Measurements from ENCODE around the gene ELN.

Gene ELN

GRCh38 chr7:73995330-73995729 lies 32.6 kb upstream of the ELN start:
- TF ChIP-seq, protein P1, sequence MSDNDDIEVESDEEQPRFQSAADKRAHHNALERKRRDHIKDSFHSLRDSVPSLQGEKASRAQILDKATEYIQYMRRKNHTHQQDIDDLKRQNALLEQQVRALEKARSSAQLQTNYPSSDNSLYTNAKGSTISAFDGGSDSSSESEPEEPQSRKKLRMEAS (IDR thresholded peaks at IDR 0.05), result no peak
- TF ChIP-seq YY1 (IDR thresholded peaks at IDR 0.05; ENCODE audit: low read depth), result no peak

DNA sequence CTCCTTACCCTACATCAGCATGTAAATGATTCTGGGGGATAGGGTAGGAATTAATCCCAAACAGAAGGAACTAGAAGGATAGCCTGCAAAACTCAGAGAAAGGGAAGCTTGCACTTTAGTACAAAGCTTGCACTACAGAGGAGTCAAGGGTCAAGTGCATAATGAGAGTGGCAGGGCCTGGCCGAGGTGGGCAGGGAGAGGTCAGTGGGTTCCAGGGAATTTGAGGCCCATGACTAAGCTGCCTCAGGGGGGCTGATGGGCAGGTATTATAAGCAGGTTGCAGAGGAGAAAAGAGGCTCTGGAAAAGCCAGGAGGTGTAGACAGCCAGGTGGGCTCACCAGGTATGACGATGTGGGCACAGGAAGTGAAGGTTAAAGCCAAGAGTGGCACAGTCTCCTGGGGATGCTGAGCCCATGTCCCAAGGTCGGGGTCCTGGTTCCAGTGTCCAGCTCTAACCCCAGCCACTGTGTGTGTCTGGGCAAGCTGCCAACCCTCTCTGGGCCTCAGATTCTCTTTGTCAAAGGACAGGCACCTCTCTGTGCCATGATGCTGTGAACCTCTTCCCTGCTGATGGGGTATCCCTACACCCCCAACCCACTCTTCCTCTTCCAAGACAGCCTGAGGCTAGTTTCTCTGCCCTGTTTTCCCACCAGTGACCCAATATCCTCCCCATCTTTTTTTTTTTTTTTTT lies 32.0 kb upstream of the ELN start:
- TF ChIP-seq CEBPB (IDR thresholded peaks at IDR 0.05) (no peak), NFIC (IDR thresholded peaks at IDR 0.05) (no peak), ZBTB7A (IDR thresholded peaks at IDR 0.05; ENCODE audit: low read depth) (no peak), TAF1 (IDR thresholded peaks at IDR 0.05; ENCODE audit: low read depth) (no peak), TEAD4 (IDR thresholded peaks at IDR 0.05) (no peak), CREB1 (IDR thresholded peaks at IDR 0.05; ENCODE audit: low read depth) (no peak), YY1 (IDR thresholded peaks at IDR 0.05; ENCODE audit: low read depth) (no peak), RAD21 (IDR thresholded peaks at IDR 0.05; ENCODE audit: low read depth) (no peak), TCF12 (IDR thresholded peaks at IDR 0.05; ENCODE audit: low read depth) (no peak), FOXM1 (IDR thresholded peaks at IDR 0.05; ENCODE audit: borderline replicate concordance, low read depth) (no peak), EP300 (IDR thresholded peaks at IDR 0.05; ENCODE audit: borderline replicate concordance) (no peak), EGR1 (IDR thresholded peaks at IDR 0.05) (no peak)
- TF ChIP-seq, protein P2, sequence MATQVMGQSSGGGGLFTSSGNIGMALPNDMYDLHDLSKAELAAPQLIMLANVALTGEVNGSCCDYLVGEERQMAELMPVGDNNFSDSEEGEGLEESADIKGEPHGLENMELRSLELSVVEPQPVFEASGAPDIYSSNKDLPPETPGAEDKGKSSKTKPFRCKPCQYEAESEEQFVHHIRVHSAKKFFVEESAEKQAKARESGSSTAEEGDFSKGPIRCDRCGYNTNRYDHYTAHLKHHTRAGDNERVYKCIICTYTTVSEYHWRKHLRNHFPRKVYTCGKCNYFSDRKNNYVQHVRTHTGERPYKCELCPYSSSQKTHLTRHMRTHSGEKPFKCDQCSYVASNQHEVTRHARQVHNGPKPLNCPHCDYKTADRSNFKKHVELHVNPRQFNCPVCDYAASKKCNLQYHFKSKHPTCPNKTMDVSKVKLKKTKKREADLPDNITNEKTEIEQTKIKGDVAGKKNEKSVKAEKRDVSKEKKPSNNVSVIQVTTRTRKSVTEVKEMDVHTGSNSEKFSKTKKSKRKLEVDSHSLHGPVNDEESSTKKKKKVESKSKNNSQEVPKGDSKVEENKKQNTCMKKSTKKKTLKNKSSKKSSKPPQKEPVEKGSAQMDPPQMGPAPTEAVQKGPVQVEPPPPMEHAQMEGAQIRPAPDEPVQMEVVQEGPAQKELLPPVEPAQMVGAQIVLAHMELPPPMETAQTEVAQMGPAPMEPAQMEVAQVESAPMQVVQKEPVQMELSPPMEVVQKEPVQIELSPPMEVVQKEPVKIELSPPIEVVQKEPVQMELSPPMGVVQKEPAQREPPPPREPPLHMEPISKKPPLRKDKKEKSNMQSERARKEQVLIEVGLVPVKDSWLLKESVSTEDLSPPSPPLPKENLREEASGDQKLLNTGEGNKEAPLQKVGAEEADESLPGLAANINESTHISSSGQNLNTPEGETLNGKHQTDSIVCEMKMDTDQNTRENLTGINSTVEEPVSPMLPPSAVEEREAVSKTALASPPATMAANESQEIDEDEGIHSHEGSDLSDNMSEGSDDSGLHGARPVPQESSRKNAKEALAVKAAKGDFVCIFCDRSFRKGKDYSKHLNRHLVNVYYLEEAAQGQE (IDR thresholded peaks at IDR 0.05; ENCODE audit: low read depth), result no peak
- TF ChIP-seq, protein P1 (IDR thresholded peaks at IDR 0.05), result no peak
- TF ChIP-seq, protein P3, sequence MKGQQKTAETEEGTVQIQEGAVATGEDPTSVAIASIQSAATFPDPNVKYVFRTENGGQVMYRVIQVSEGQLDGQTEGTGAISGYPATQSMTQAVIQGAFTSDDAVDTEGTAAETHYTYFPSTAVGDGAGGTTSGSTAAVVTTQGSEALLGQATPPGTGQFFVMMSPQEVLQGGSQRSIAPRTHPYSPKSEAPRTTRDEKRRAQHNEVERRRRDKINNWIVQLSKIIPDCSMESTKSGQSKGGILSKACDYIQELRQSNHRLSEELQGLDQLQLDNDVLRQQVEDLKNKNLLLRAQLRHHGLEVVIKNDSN (IDR thresholded peaks at IDR 0.05), result no peak

DNA sequence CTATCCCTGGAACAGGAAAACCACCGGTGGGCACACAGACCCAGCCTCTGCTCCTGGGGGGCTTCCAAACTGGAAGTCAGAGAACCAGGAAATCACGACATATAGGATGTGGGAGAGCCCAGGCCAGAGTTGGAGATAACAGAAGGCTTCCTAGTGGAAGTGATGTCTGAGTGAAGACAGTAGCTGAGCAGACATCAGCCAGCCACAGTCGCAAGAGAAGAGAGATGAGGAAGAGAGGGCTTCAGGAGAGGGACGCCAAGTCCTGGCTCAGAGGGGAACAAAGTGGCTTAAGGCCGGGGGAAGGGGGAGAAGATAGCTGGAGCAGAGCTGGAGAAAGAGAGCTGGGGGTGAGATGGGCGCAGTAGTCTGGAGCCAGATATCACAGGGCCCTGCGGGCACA lies 30.9 kb upstream of the ELN start:
- TF ChIP-seq ZBTB7A (IDR thresholded peaks at IDR 0.05; ENCODE audit: low read depth) (no peak), RAD21 (IDR thresholded peaks at IDR 0.05; ENCODE audit: low read depth) (no peak), EGR1 (IDR thresholded peaks at IDR 0.05) (no peak), TEAD4 (IDR thresholded peaks at IDR 0.05) (no peak), FOXM1 (IDR thresholded peaks at IDR 0.05; ENCODE audit: borderline replicate concordance, low read depth) (no peak), NFIC (IDR thresholded peaks at IDR 0.05) (no peak), CEBPB (IDR thresholded peaks at IDR 0.05) (no peak), CREB1 (IDR thresholded peaks at IDR 0.05; ENCODE audit: low read depth) (no peak), TAF1 (IDR thresholded peaks at IDR 0.05; ENCODE audit: low read depth) (no peak), YY1 (IDR thresholded peaks at IDR 0.05; ENCODE audit: low read depth) (no peak), TCF12 (IDR thresholded peaks at IDR 0.05; ENCODE audit: low read depth) (no peak), EP300 (IDR thresholded peaks at IDR 0.05; ENCODE audit: borderline replicate concordance) (no peak)
- TF ChIP-seq, protein P1 (IDR thresholded peaks at IDR 0.05), result no peak
- TF ChIP-seq, protein P3 (IDR thresholded peaks at IDR 0.05), result no peak
- TF ChIP-seq, protein P2 (IDR thresholded peaks at IDR 0.05; ENCODE audit: low read depth), result no peak

DNA sequence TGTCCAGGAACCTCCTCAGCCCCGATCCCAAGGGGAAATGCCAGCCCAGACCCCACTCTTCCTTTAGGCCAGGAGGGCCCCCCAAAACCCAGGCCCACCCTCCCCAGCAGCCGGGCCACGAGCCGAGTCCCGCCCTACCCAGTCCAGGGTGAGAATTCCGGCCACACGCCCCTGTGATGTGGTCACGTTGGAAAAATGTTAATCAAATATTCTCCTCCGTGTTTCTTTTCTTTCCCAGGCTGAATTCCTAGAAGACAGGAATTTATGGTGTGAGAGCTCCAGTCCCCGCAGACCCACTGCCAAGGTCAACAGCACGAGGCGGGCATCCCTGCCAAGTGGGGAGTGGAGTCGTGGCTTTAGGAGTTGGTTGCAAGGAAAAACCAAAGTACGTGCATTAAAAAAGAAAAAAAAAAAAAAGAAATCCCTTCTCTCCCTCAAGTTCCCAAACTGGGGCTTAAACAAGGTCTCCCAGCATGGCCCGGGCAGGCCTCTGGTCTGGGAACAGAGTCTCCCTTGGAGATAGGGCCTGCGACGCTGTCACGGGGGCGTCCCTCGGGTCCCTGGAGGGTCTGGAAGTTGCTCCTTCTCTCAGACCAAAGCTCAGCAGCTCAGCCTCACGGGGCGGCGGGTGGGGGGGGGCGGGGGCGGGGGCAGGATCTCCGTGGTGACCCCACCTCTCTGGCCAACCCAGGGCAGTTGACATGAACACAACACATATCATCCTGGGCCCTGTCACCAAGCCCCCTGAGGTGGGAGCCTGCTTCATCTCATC lies 28.1 kb upstream of the ELN start:
- no peak for TF ChIP-seq ZBTB7A (IDR thresholded peaks at IDR 0.05; ENCODE audit: low read depth)

- TF ChIP-seq TEAD4 (IDR thresholded peaks at IDR 0.05) (no peak), RAD21 (IDR thresholded peaks at IDR 0.05; ENCODE audit: low read depth) (no peak), CREB1 (IDR thresholded peaks at IDR 0.05; ENCODE audit: low read depth) (no peak), YY1 (IDR thresholded peaks at IDR 0.05; ENCODE audit: low read depth) (no peak), ZBTB7A (IDR thresholded peaks at IDR 0.05; ENCODE audit: low read depth) (no peak), FOXM1 (IDR thresholded peaks at IDR 0.05; ENCODE audit: borderline replicate concordance, low read depth) (no peak), EP300 (IDR thresholded peaks at IDR 0.05; ENCODE audit: borderline replicate concordance) (no peak), NFIC (IDR thresholded peaks at IDR 0.05) (no peak), CEBPB (IDR thresholded peaks at IDR 0.05) (no peak), EGR1 (IDR thresholded peaks at IDR 0.05) (no peak), TCF12 (IDR thresholded peaks at IDR 0.05; ENCODE audit: low read depth) (no peak), TAF1 (IDR thresholded peaks at IDR 0.05; ENCODE audit: low read depth) (no peak)
- TF ChIP-seq, protein P1 (IDR thresholded peaks at IDR 0.05), result no peak
- TF ChIP-seq, protein P2 (IDR thresholded peaks at IDR 0.05; ENCODE audit: low read depth), result no peak
- TF ChIP-seq, protein P3 (IDR thresholded peaks at IDR 0.05), result no peak
Measured at GRCh38 chr7:74000489-74001149, 27.4 kb upstream of the ELN start.
